GM23338 (cell line): ENCODE results near the gene PGAP6. TPM values are rescaled to one million over a fixed set of nuclear protein-coding genes. Genes with fewer than 3 reads are reported as not detected.

ENCODE experiments used
- ATAC-seq: fragments of 200-7000 bp; cut with Tn5 transposase; 3 replicates; pipeline ENCODE4 v1.9.1; 2020
- DNase-seq: peaks from one replicate; pipeline ENCODE4 v3.0.0-alpha.2; 2015; ENCODE audit warnings: low spot score
- H2AFZ ChIP-seq: fragments of 200-600 bp; sonication (generic); 2 replicates; pipeline ENCODE4 v1.8.0; 2016; ENCODE audit warnings: antibody characterized with exemption, mild to moderate bottlenecking, moderate library complexity
- H3F3A ChIP-seq: fragments of 200-600 bp; sonication (generic); replicated peaks from 2 replicates; pipeline ENCODE4 v1.8.0; 2017; ENCODE audit warnings: antibody characterized with exemption, mixed run types, low read depth
- H3K27ac ChIP-seq: fragments of 200-600 bp; sonication (generic); 2 replicates; pipeline ENCODE4 v1.6.1; 2016; ENCODE audit warnings: low read depth
- H3K27me3 ChIP-seq: fragments of 200-600 bp; sonication (generic); 2 replicates; pipeline ENCODE4 v1.8.0; 2016; ENCODE audit warnings: mild to moderate bottlenecking, mixed run types, moderate library complexity; ENCODE audit not compliant: insufficient read depth
- H3K36me3 ChIP-seq: fragments of 200-600 bp; sonication (generic); 2 replicates; pipeline ENCODE4 v1.8.0; 2016; ENCODE audit warnings: mild to moderate bottlenecking; ENCODE audit not compliant: insufficient read depth
- H3K4me1 ChIP-seq: fragments of 200-600 bp; sonication (generic); 2 replicates; pipeline ENCODE4 v1.8.0; 2016; ENCODE audit warnings: mild to moderate bottlenecking, moderate library complexity; ENCODE audit not compliant: insufficient read depth
- H3K4me2 ChIP-seq: fragments of 200-600 bp; sonication (generic); 2 replicates; pipeline ENCODE4 v1.7.1; 2017; ENCODE audit warnings: mixed run types
- H3K4me3 ChIP-seq: fragments of 200-600 bp; sonication (generic); 2 replicates; pipeline ENCODE4 v1.6.1; 2016; ENCODE audit warnings: mixed run types
- H3K79me2 ChIP-seq: fragments of 200-600 bp; sonication (generic); replicated peaks from 2 replicates; pipeline ENCODE4 v1.8.0; 2017; ENCODE audit warnings: mild to moderate bottlenecking; ENCODE audit not compliant: insufficient read depth
- H3K9me2 ChIP-seq: fragments of 200-600 bp; sonication (generic); 2 replicates; pipeline ENCODE4 v1.8.0; 2017; ENCODE audit not compliant: insufficient read depth
- H4K20me1 ChIP-seq: fragments of 200-600 bp; sonication (generic); replicated peaks from 2 replicates; pipeline ENCODE4 v1.8.0; 2017; ENCODE audit warnings: mild to moderate bottlenecking; ENCODE audit not compliant: insufficient read depth
- H3K27ac Mint-ChIP-seq: 2 replicates; pipeline ENCODE4 v1.8.0; 2020; ENCODE audit warnings: inconsistent platforms, mild to moderate bottlenecking, moderate library complexity, mixed read lengths
- H3K27me3 Mint-ChIP-seq: 3 replicates; pipeline ENCODE4 v1.8.0; 2022; ENCODE audit warnings: low read depth, mild to moderate bottlenecking, moderate library complexity, mixed read lengths, inconsistent platforms; ENCODE audit not compliant: insufficient read depth, poor library complexity
- H3K36me3 Mint-ChIP-seq: 3 replicates; pipeline ENCODE4 v1.8.0; 2021; ENCODE audit warnings: low read depth, mild to moderate bottlenecking, inconsistent platforms, moderate library complexity, mixed read lengths
- H3K4me1 Mint-ChIP-seq: 3 replicates; pipeline ENCODE4 v1.8.0; 2020; ENCODE audit warnings: mild to moderate bottlenecking, inconsistent platforms, mixed read lengths
- H3K4me3 Mint-ChIP-seq: 3 replicates; pipeline ENCODE4 v1.8.0; 2021; ENCODE audit warnings: moderate library complexity, mild to moderate bottlenecking, inconsistent platforms, mixed read lengths
- H3K9me3 Mint-ChIP-seq: 3 replicates; pipeline ENCODE4 v1.8.0; 2020; ENCODE audit warnings: moderate library complexity, mild to moderate bottlenecking, inconsistent platforms, mixed read lengths
- CREB1 ChIP-seq: fragments of 250-450 bp; sonication (Bioruptor Pico); IDR thresholded peaks from 2 replicates; pipeline ENCODE4 v1.5.0; 2020; ENCODE audit warnings: low read depth, mild to moderate bottlenecking, moderate library complexity
- CTCF ChIP-seq, 2 experiments: fragments of 200-600 bp in 1 of 2; sonication (generic) in 1 of 2; conservative IDR thresholded peaks; 2 replicates each; pipeline versions ENCODE4 v1.5.1 to v1.6.1; 2016 to 2017; ENCODE audit warnings: antibody characterized with exemption in 2 of 2, low read depth in 2 of 2, mild to moderate bottlenecking in 2 of 2, moderate library complexity in 1 of 2
- ETS1 ChIP-seq: IDR thresholded peaks from 2 replicates; pipeline ENCODE4 v1.6.1; 2016; ENCODE audit warnings: antibody characterized with exemption
- EZH2 ChIP-seq: fragments of 200-600 bp; sonication (generic); IDR thresholded peaks from one replicate; pipeline ENCODE4 v1.8.0; 2017; ENCODE audit warnings: antibody characterized with exemption, mild to moderate bottlenecking, low read depth; ENCODE audit not compliant: unreplicated experiment
- EZH2phosphoT487 ChIP-seq: fragments of 200-600 bp; sonication (generic); IDR thresholded peaks from one replicate; pipeline ENCODE4 v1.8.1; 2018; ENCODE audit warnings: antibody characterized with exemption; ENCODE audit not compliant: unreplicated experiment
- JUNB ChIP-seq: IDR thresholded peaks from one replicate; pipeline ENCODE4 v1.6.1; 2016; ENCODE audit warnings: antibody characterized with exemption; ENCODE audit not compliant: unreplicated experiment
- NANOG ChIP-seq: IDR thresholded peaks from 2 replicates; pipeline ENCODE4 v1.6.1; 2016; ENCODE audit warnings: antibody characterized with exemption, borderline replicate concordance
- POLR2AphosphoS5 ChIP-seq: IDR thresholded peaks from 2 replicates; pipeline ENCODE4 v1.6.1; 2016; ENCODE audit warnings: antibody characterized with exemption, low read depth
- REST ChIP-seq: IDR thresholded peaks from one replicate; pipeline ENCODE4 v1.6.1; 2018; ENCODE audit warnings: antibody characterized with exemption; ENCODE audit not compliant: unreplicated experiment
- STAT1 ChIP-seq: IDR thresholded peaks from one replicate; pipeline ENCODE4 v1.6.1; 2016; ENCODE audit warnings: antibody characterized with exemption; ENCODE audit not compliant: unreplicated experiment
- ZNF114 ChIP-seq: fragments of 250-450 bp; sonication (Bioruptor Pico); IDR thresholded peaks from 2 replicates; pipeline ENCODE4 v1.5.0; 2020; ENCODE audit warnings: mild to moderate bottlenecking, moderate library complexity
- ZNF331 ChIP-seq: fragments of 250-450 bp; sonication (Bioruptor Pico); IDR thresholded peaks from 2 replicates; pipeline ENCODE4 v1.5.0; 2020; ENCODE audit warnings: low read depth, mild to moderate bottlenecking, moderate library complexity
- ZNF462 ChIP-seq: fragments of 250-450 bp; sonication (Bioruptor Pico); IDR thresholded peaks from 2 replicates; pipeline ENCODE4 v1.5.0; 2020; ENCODE audit warnings: mild to moderate bottlenecking, moderate library complexity
- polyA plus RNA-seq: library from polyadenylated mRNA; unstranded; fragments of >200 nt; fragmentation: Nextera tagmentation; extraction: Ambion mirVana; gene quantifications from 2 replicates; pipeline ENCODE4 v1.2.1, GENCODE V29; 2016
- total RNA-seq: library from RNA; depleted of rRNA; stranded (reverse); fragments of >200 nt; shearing (Covaris generic); gene quantifications from 2 replicates; pipeline ENCODE4 v1.2.3, GENCODE V29; 2014

PGAP6 gene
- total and polyA plus RNA-seq, 2 experiments from 2014 or later = 25.1 to 112 TPM

DNA sequence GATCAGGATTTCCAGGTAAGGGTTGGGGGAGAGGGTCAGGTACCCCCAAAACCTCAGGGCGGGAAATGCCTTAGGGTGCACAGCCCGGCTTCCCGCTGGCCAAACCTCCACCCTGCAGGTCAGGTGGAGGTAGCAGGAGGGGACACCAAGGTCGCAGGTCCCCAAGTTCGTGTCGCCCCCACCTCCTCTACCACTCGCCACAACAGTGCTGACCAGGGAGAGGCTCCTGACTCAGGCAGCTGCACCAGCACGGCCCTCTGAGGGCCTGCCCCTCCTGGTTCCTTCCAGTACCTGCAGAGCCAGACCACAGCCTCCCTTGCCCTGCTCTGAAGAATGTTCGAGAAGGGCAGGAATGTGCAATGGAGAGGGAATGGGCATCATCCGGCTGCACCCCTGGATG is 15.3 kb downstream of the PGAP6 start:
- Mint-ChIP-seq H3K4me1 (peaks cover 12% of the 10 kb centered on the region; the same call in 1 of the 3 replicates), H3K9me3 (no peaks in the 10 kb centered on the region), H3K27me3 (peaks cover 25% of the 10 kb centered on the region), H3K4me3 (no peak overlapping the region), H3K36me3 (peaks cover 11% of the 10 kb centered on the region), H3K27ac (no peak overlapping the region)
- no peak for DNase-seq
- no peaks in the 10 kb centered on the region for H3K9me2 ChIP-seq
- no peak overlapping the region for H2AFZ ChIP-seq
- no peak overlapping the region for H3K4me2 ChIP-seq
- H3F3A ChIP-seq = peaks cover 9% of the 10 kb centered on the region
- peaks cover 4% of the 10 kb centered on the region; the same call in 1 of the 2 replicates for H3K4me1 ChIP-seq
- no peak for ATAC-seq
- no peak overlapping the region for H3K4me3 ChIP-seq
- no peaks in the 10 kb centered on the region for H3K27me3 ChIP-seq
- TF ChIP-seq NANOG (no peak), ZNF462 (CRISPR knock-in tag) (no peak), ETS1 (no peak), ZNF114 (CRISPR knock-in tag) (no peak), EZH2 (no peak), STAT1 (no peak), ZNF331 (CRISPR knock-in tag) (no peak), CREB1 (CRISPR knock-in tag) (no peak), EZH2phosphoT487 (no peak), POLR2AphosphoS5 (no peak), JUNB (no peak), REST (no peak), CTCF (conservative IDR thresholded peaks at IDR 0.05; ENCODE audit: low read depth in 2 of 2) (no peak)
- no peaks in the 10 kb centered on the region; the same call in none of the 2 replicates for H4K20me1 ChIP-seq
- H3K27ac ChIP-seq = no peak overlapping the region
- H3K36me3 ChIP-seq = 0 out of 2 replicates have a peak, but pooled peaks cover 4% of the 10 kb centered on the region
- H3K79me2 ChIP-seq = no peaks in the 10 kb centered on the region; the same call in 1 of the 2 replicates
